GM12878 (cell line): ENCODE data around the gene NELL1. TPM values are rescaled to one million over a fixed set of nuclear protein-coding genes. Genes with fewer than 3 reads are reported as not detected.

Experiments
- ATAC-seq: fragments of 200-7000 bp; cut with Tn5 transposase; 3 replicates; pipeline ENCODE4 v1.9.1; 2020; ENCODE audit warnings: mild to moderate bottlenecking, moderate library complexity
- BruUV-seq: library from RNA; stranded (reverse); fragments of 400-500 nt; replicated peaks from 2 replicates; lab custom pipeline; 2021; lab: Mats Ljungman, UMichigan
- CTCF ChIA-PET: fragments of 300-600 bp; sonication (Branson Sonifier 250); formaldehyde crosslinking; extraction: SDS; loops from one replicate; lab custom pipeline; 2021; ENCODE audit warnings: inconsistent platforms; lab: Yijun Ruan, JAX
- POLR2A ChIA-PET: fragments of 350-600 bp; formaldehyde crosslinking; extraction: SDS; loops from one replicate; lab custom pipeline; 2021; ENCODE audit warnings: inconsistent platforms; lab: Charles Lee
- RAD21 ChIA-PET: fragments of 300-600 bp; sonication (Branson Sonifier 250); formaldehyde crosslinking; loops from one replicate; lab custom pipeline; 2023; ENCODE audit warnings: antibody characterized with exemption; ENCODE audit not compliant: unreplicated experiment; lab: Charles Lee
- SMC1A ChIA-PET: fragments of 300-600 bp; sonication (Branson Sonifier 250); formaldehyde crosslinking; loops from one replicate; lab custom pipeline; 2023; ENCODE audit not compliant: unreplicated experiment, uncharacterized antibody; lab: Charles Lee
- DNase-seq: peaks from one replicate; pipeline ENCODE4 v3.0.0-alpha.2; 2011; ENCODE audit warnings: low read depth, low spot score
- FAIRE-seq: peaks from 3 replicates; lab custom pipeline; 2011; peaks lifted over from hg19 to GRCh38; lab: Jason Lieb, UNC
- H2AFZ ChIP-seq: 2 replicates; pipeline ENCODE4 v1.6.0; 2011; ENCODE audit warnings: low read depth, low read length, control low read depth; ENCODE audit not compliant: control insufficient read depth
- H3K27ac ChIP-seq: 2 replicates; pipeline ENCODE4 v1.5.1; 2011; ENCODE audit warnings: control low read depth; ENCODE audit not compliant: control insufficient read depth, insufficient read depth
- H3K27me3 ChIP-seq, 2 experiments: replicated peaks in 1 of 2; 2 replicates each; pipeline versions ENCODE4 v1.6.0 to v1.6.1; 2011; ENCODE audit warnings: low read length in 1 of 2; ENCODE audit not compliant: control insufficient read depth in 2 of 2, insufficient read depth in 2 of 2
- H3K36me3 ChIP-seq, 2 experiments: 2 replicates each; pipeline ENCODE4 v1.5.1; 2011; ENCODE audit warnings: low read length in 1 of 2; ENCODE audit not compliant: control insufficient read depth in 2 of 2, insufficient read depth in 2 of 2
- H3K4me1 ChIP-seq: 2 replicates; pipeline ENCODE4 v1.6.1; 2011; ENCODE audit warnings: mild to moderate bottlenecking, low read length, moderate library complexity, mixed read lengths; ENCODE audit not compliant: control insufficient read depth, insufficient read depth
- H3K4me2 ChIP-seq: 2 replicates; pipeline ENCODE4 v1.6.0; 2011; ENCODE audit warnings: control low read depth; ENCODE audit not compliant: control insufficient read depth, insufficient read depth
- H3K4me3 ChIP-seq: fragments of 200-600 bp; sonication (generic); 2 replicates; pipeline ENCODE4 v1.5.1; 2016
- H3K79me2 ChIP-seq: 2 replicates; pipeline ENCODE4 v1.6.0; 2011; ENCODE audit warnings: low read length; ENCODE audit not compliant: control insufficient read depth, insufficient read depth
- H3K9ac ChIP-seq: 2 replicates; pipeline ENCODE4 v1.8.0; 2011; ENCODE audit warnings: low read length, control low read depth, mixed read lengths; ENCODE audit not compliant: control insufficient read depth, insufficient read depth
- H3K9me3 ChIP-seq: replicated peaks from 3 replicates; pipeline ENCODE4 v1.5.1; 2011; ENCODE audit warnings: mild to moderate bottlenecking, low read length; ENCODE audit not compliant: control insufficient read depth, insufficient read depth
- H4K20me1 ChIP-seq: 2 replicates; pipeline ENCODE4 v1.6.0; 2011; ENCODE audit not compliant: control insufficient read depth, insufficient read depth
- BCL11A ChIP-seq: IDR thresholded peaks from 2 replicates; pipeline ENCODE4 v1.6.1; 2011; ENCODE audit warnings: low read depth, low read length
- CBX3 ChIP-seq: fragments of 200-600 bp; sonication (generic); IDR thresholded peaks from 2 replicates; pipeline ENCODE4 v1.6.1; 2016; ENCODE audit warnings: low read depth, borderline replicate concordance
- FOXK2 ChIP-seq: fragments of 450-650 bp; IDR thresholded peaks from 2 replicates; pipeline ENCODE4 v1.6.1; 2017; ENCODE audit warnings: mild to moderate bottlenecking, moderate library complexity
- IKZF2 ChIP-seq, 2 experiments: fragments of 450-650 bp; IDR thresholded peaks; 2 replicates each; pipeline ENCODE4 v1.6.1; 2017; ENCODE audit warnings: mild to moderate bottlenecking in 2 of 2, moderate library complexity in 2 of 2
- MYB ChIP-seq: fragments of 150-350 bp; IDR thresholded peaks from 2 replicates; pipeline ENCODE4 v1.6.1; 2014; ENCODE audit warnings: mild to moderate bottlenecking, low read depth, low read length, borderline replicate concordance
- NKRF ChIP-seq: fragments of 450-650 bp; conservative IDR thresholded peaks from 2 replicates; pipeline ENCODE4 v1.6.1; 2017; ENCODE audit warnings: mild to moderate bottlenecking, moderate library complexity
- PAX8 ChIP-seq: fragments of 450-650 bp; IDR thresholded peaks from 2 replicates; pipeline ENCODE4 v1.6.1; 2017; ENCODE audit warnings: mild to moderate bottlenecking, moderate library complexity
- POLR2A ChIP-seq: IDR thresholded peaks from 2 replicates; pipeline ENCODE4 v1.6.1; 2011; ENCODE audit warnings: low read depth, mild to moderate bottlenecking, low read length
- SPI1 ChIP-seq: IDR thresholded peaks from 2 replicates; pipeline ENCODE4 v1.6.1; 2011; ENCODE audit warnings: low read depth, mild to moderate bottlenecking, low read length, moderate library complexity, borderline replicate concordance; ENCODE audit not compliant: insufficient read depth
- SRF ChIP-seq, 2 experiments: IDR thresholded peaks; 2 replicates each; pipeline ENCODE4 v1.6.1; 2011; ENCODE audit warnings: low read depth in 2 of 2, low read length in 2 of 2, mild to moderate bottlenecking in 1 of 2, moderate library complexity in 1 of 2
- TAF1 ChIP-seq: IDR thresholded peaks from 2 replicates; pipeline ENCODE4 v1.6.1; 2011; ENCODE audit warnings: mild to moderate bottlenecking, low read depth, low read length, borderline replicate concordance
- WRNIP1 ChIP-seq: IDR thresholded peaks from 2 replicates; pipeline ENCODE4 v1.6.1; 2011; ENCODE audit warnings: low read depth, low read length, improper control_type of control experiment, borderline replicate concordance
- YBX1 ChIP-seq: fragments of 450-650 bp; IDR thresholded peaks from 2 replicates; pipeline ENCODE4 v1.6.1; 2016; ENCODE audit warnings: antibody characterized with exemption
- WGBS: methylation state at CpG from one replicate; pipeline ENCODE4 v1.1.6; 2016; ENCODE audit warnings: low lambda C conversion rate; ENCODE audit not compliant: insufficient replicate concordance, insufficient coverage; ENCODE audit errors: missing lambda C conversion rate; 5-methylcytosine and 5-hydroxymethylcytosine counted together
- in situ Hi-C: fragments of 300-500 bp; cut with MboI; formaldehyde crosslinking; loops from 9 replicates; pipeline ENCODE4 v1.14.3; 2018; ENCODE audit warnings: mixed read lengths
- intact Hi-C: fragments of 100-400 bp; cut with micrococcal nuclease; formaldehyde crosslinking; loops from one replicate; pipeline ENCODE4 v1.14.2; 2022; ENCODE audit not compliant: unreplicated experiment
- polyA plus RNA-seq, 11 experiments: library from polyadenylated mRNA; depleted of rRNA in 4 of 11; unstranded in 6 of 11; stranded (reverse) in 5 of 11; fragments of >200 nt; fragmentation: Nextera tagmentation in 4 of 11; fragmentation: Illumina TruSeq in 1 of 11; extraction: Ambion mirVana in 4 of 11; extraction: Trizol in 1 of 11; gene quantifications; 1 replicate in 1 of 11; 2 replicates in 10 of 11; pipeline versions ENCODE4 v1.2.1 to v1.2.3, GENCODE V29; 2011 to 2016; ENCODE audit warnings: inconsistent platforms in 2 of 11, missing spikeins in 2 of 11, low read depth in 1 of 11
- total RNA-seq, 4 experiments: library from RNA; depleted of rRNA in 3 of 4; stranded (reverse); fragments of >200 nt in 3 of 4; fragmentation: Illumina TruSeq in 1 of 4; extraction: Trizol in 1 of 4; gene quantifications; 2 replicates each; pipeline versions ENCODE4 v1.2.1 to v1.2.3, GENCODE V29; 2013 to 2021
- TF ChIP-seq, protein P1 (sequence below): IDR thresholded peaks from 2 replicates; pipeline ENCODE4 v1.6.1; 2012; ENCODE audit warnings: improper control_type of control experiment, low read depth, low read length; ENCODE audit not compliant: insufficient replicate concordance

Gene NELL1
- total and polyA plus RNA-seq, 10 of the 15 experiments (the other 5 are each of a cell fraction or from before 2014, with no cell fraction given): 0.02 to 0.12 TPM; not detected in 8

- no peaks in the 10 kb centered on the region for H3K4me1 ChIP-seq
- H4K20me1 ChIP-seq: no peaks in the 10 kb centered on the region
- no peaks in the 10 kb centered on the region for H3K79me2 ChIP-seq
- in situ Hi-C loops (no loop called here), intact Hi-C loops (no loop called here)
- H3K4me3 ChIP-seq: no peak overlapping the region
- ChIA-PET CTCF (no interaction called here), SMC1A (no interaction called here), RAD21 (no interaction called here), POLR2A (no interaction called here)
- no peak overlapping the region for H3K27ac ChIP-seq
- no peak overlapping the region for H3K4me2 ChIP-seq
- H3K9ac ChIP-seq: no peak overlapping the region
- WGBS: 26% methylated on average over 4 of the region's 4 CpGs
- no peak overlapping the region for H2AFZ ChIP-seq
- TF ChIP-seq SRF (IDR thresholded peaks at IDR 0.05; ENCODE audit: low read depth in 2 of 2, low read length in 2 of 2) (no peak), CBX3 (no peak), TAF1 (no peak), SPI1 (no peak), NKRF (no peak), MYB (no peak), WRNIP1 (no peak), BCL11A (no peak), YBX1 (no peak), PAX8 (no peak), FOXK2 (no peak), POLR2A (no peak), IKZF2 (IDR thresholded peaks at IDR 0.05) (no peak)
- TF ChIP-seq, protein P1, sequence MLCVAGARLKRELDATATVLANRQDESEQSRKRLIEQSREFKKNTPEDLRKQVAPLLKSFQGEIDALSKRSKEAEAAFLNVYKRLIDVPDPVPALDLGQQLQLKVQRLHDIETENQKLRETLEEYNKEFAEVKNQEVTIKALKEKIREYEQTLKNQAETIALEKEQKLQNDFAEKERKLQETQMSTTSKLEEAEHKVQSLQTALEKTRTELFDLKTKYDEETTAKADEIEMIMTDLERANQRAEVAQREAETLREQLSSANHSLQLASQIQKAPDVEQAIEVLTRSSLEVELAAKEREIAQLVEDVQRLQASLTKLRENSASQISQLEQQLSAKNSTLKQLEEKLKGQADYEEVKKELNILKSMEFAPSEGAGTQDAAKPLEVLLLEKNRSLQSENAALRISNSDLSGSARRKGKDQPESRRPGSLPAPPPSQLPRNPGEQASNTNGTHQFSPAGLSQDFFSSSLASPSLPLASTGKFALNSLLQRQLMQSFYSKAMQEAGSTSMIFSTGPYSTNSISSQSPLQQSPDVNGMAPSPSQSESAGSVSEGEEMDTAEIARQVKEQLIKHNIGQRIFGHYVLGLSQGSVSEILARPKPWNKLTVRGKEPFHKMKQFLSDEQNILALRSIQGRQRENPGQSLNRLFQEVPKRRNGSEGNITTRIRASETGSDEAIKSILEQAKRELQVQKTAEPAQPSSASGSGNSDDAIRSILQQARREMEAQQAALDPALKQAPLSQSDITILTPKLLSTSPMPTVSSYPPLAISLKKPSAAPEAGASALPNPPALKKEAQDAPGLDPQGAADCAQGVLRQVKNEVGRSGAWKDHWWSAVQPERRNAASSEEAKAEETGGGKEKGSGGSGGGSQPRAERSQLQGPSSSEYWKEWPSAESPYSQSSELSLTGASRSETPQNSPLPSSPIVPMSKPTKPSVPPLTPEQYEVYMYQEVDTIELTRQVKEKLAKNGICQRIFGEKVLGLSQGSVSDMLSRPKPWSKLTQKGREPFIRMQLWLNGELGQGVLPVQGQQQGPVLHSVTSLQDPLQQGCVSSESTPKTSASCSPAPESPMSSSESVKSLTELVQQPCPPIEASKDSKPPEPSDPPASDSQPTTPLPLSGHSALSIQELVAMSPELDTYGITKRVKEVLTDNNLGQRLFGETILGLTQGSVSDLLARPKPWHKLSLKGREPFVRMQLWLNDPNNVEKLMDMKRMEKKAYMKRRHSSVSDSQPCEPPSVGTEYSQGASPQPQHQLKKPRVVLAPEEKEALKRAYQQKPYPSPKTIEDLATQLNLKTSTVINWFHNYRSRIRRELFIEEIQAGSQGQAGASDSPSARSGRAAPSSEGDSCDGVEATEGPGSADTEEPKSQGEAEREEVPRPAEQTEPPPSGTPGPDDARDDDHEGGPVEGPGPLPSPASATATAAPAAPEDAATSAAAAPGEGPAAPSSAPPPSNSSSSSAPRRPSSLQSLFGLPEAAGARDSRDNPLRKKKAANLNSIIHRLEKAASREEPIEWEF: no peak
- FAIRE-seq (no peak), ATAC-seq (no peak), DNase-seq (no peak)
- no TSS peak for BruUV-seq
- no peaks in the 10 kb centered on the region for H3K36me3 ChIP-seq
- H3K27me3 ChIP-seq: no peaks in the 10 kb centered on the region; a peak in 1 of 4 replicates
- no peaks in the 10 kb centered on the region for H3K9me3 ChIP-seq
Observed at GRCh38 chr11:20783220-20783619, 113.8 kb downstream of the NELL1 start.
